ENCODE results near the gene ALG5.

ALG5 gene

DNA sequence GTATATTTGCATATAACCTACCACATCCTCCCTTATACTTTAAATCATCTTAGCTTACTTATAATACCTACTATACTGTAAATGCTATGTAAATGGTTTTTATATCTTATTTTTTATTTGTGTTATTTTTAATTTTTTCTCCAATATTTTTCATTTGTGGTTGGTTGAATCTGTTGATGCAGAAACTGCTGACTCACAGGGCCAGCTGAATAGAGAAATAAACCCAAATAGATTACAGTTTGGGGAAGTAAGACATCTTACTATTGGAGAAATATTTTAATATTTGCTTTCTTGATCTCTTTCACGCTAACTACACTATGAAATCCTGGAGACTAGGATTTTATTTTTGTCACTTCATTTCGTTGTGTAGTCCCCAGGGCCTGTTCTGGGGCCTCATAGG, 86.2 kb downstream of the ALG5 start:
- DNase-seq (ENCODE audit: extremely low read depth, low read depth): no peak
- no peak for TF ChIP-seq CTCF (IDR thresholded peaks at IDR 0.05; ENCODE audit: low read depth, low read length, missing control alignments)
- no peak overlapping the region for H3K4me3 ChIP-seq (replicated peaks; ENCODE audit: low read depth, low read length)

GRCh38 chr13:36912369-36912768, 86.8 kb downstream of the ALG5 start:
- TF ChIP-seq CTCF (IDR thresholded peaks at IDR 0.05; ENCODE audit: low read depth, low read length, missing control alignments): no peak
- no peak overlapping the region for H3K4me3 ChIP-seq (replicated peaks; ENCODE audit: low read depth, low read length)
- DNase-seq (ENCODE audit: extremely low read depth, low read depth): no peak

DNA sequence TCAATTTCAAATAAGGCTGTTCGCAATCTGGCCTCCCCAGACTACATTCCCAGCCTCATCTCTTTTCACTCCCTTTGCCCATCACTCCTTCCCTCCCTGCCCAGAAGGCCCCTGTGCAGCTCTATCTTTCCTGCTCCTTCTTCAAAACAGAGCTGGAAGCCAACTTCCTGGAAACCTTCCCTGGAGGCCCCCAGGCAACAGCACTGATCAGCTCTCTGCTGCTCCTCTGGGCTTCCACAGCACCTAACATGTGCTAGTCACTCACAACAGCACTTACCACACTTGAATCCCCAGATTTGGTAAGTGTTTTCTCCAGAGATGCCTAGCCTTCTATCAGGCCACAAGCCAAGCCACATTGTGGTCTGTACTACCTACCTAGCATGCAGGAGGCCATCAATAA, 88.6 kb downstream of the ALG5 start:
- DNase-seq (ENCODE audit: extremely low read depth, low read depth): no peak
- no peak for TF ChIP-seq CTCF (IDR thresholded peaks at IDR 0.05; ENCODE audit: low read depth, low read length, missing control alignments)

GRCh38 chr13:36907821-36908220, 91.3 kb downstream of the ALG5 start:
- TF ChIP-seq CTCF (IDR thresholded peaks at IDR 0.05; ENCODE audit: low read depth, low read length, missing control alignments): no peak
- H3K4me3 ChIP-seq (replicated peaks; ENCODE audit: low read depth, low read length): no peak overlapping the region
- DNase-seq (ENCODE audit: extremely low read depth, low read depth): no peak

More for the DNA sequence above, 88.6 kb downstream of the ALG5 start:
- H3K4me3 ChIP-seq (replicated peaks; ENCODE audit: low read depth, low read length): no peak overlapping the region

DNA sequence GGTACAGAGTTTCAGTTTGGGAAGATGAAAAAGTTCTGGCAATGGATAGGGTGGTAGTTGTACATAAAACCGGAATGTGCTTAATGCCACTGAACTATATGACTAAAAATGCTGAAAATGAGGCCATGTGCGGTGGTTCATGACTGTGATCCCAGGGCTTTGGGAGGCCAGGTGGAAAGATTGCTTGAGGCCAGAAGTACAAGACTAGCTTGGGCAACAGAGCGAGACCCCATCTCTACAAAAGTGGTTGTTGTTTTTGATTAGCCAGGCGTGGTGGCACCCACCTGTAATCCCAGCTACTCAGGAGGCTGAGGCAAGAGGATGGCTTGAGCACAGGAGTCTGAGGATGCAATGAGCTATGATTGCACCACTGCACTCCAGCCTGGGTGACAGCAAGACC, 91.9 kb downstream of the ALG5 start:
- no peak for TF ChIP-seq CTCF (IDR thresholded peaks at IDR 0.05; ENCODE audit: low read depth, low read length, missing control alignments)
- DNase-seq (ENCODE audit: extremely low read depth, low read depth): no peak
- H3K4me3 ChIP-seq (replicated peaks; ENCODE audit: low read depth, low read length): no peak overlapping the region

- no peak for DNase-seq (ENCODE audit: extremely low read depth, low read depth)
- no peak overlapping the region for H3K4me3 ChIP-seq (replicated peaks; ENCODE audit: low read depth, low read length)
- no peak for TF ChIP-seq CTCF (IDR thresholded peaks at IDR 0.05; ENCODE audit: low read depth, low read length, missing control alignments)
These were observed 93.2 kb downstream of the ALG5 start for GRCh38 chr13:36905944-36906343.

DNA sequence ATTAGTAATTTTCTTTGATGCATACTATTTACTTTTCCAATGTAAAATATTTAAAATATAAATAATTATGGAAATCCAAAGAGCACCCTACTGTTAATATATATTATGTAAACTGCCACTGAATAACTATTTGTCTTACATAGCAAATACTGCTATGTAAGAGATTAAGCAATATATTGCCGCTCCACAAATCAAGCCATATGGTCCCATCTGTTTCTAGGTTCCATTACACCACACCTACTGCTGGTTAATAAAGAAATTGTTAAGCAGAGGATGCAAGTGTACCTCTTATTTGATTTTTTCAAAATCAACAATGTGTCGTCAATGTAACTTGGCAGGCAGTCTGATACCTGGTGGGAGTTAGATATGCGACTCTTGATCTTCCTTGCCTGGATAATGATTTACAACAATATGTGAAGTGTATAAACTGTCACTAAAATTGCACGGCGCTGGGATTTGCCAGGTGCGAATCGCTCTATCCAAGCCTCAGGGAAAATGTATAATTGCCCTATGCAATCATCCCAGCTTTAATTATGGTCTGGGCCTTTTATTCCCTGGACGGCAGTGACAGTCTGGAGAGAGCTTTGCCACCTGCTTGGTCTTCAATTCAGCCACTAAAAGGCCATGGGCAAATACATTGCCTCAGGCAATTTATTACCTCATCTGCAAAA, 95.1 kb downstream of the ALG5 start:
- no peak overlapping the region for H3K4me3 ChIP-seq (replicated peaks; ENCODE audit: low read depth, low read length)
- no peak for TF ChIP-seq CTCF (IDR thresholded peaks at IDR 0.05; ENCODE audit: low read depth, low read length, missing control alignments)
- no peak for DNase-seq (ENCODE audit: extremely low read depth, low read depth)
